Measurements from ENCODE around the gene CALHM3. TPM values are rescaled to one million over a fixed set of nuclear protein-coding genes. Genes with fewer than 3 reads are reported as not detected.

CALHM3 gene
- total RNA-seq, 4 donors from 2014 or later: not detected

- TF ChIP-seq POLR2A (IDR thresholded peaks at IDR 0.05) (no peak), CTCF (IDR thresholded peaks at IDR 0.05) (no peak)
- Histone ChIP-seq H3K27me3 (no peaks in the 10 kb centered on the region), H3K27ac (no peak overlapping the region), H3K36me3 (no peaks in the 10 kb centered on the region), H3K9me3 (no peaks in the 10 kb centered on the region), H3K4me1 (no peaks in the 10 kb centered on the region), H3K4me3 (no peak overlapping the region)
- intact Hi-C loops (cut with DNase I; ENCODE audit: low total_unique reads): no loop called here
- DNase-seq: no peak
Measured at GRCh38 chr10:103466734-103467133, 12.3 kb downstream of the CALHM3 start.

- intact Hi-C loops (cut with DNase I; ENCODE audit: low total_unique reads): no loop called here
- Histone ChIP-seq H3K27me3 (no peaks in the 10 kb centered on the region), H3K36me3 (no peaks in the 10 kb centered on the region), H3K27ac (no peak overlapping the region), H3K4me3 (no peak overlapping the region), H3K4me1 (no peaks in the 10 kb centered on the region), H3K9me3 (no peaks in the 10 kb centered on the region)
- no peak for TF ChIP-seq POLR2A (IDR thresholded peaks at IDR 0.05)
- TF ChIP-seq CTCF (IDR thresholded peaks at IDR 0.05): no peak
- no peak for DNase-seq
Measured at GRCh38 chr10:103465411-103466179, 13.4 kb downstream of the CALHM3 start.

GRCh38 chr10:103463499-103463898, 15.5 kb downstream of the CALHM3 start:
- intact Hi-C loops (cut with DNase I; ENCODE audit: low total_unique reads): no loop called here
- H3K9me3 ChIP-seq: no peaks in the 10 kb centered on the region
- H3K36me3 ChIP-seq: no peaks in the 10 kb centered on the region
- no peak overlapping the region for H3K27ac ChIP-seq
- DNase-seq: no peak
- no peaks in the 10 kb centered on the region for H3K4me1 ChIP-seq
- H3K4me3 ChIP-seq: no peak overlapping the region
- TF ChIP-seq POLR2A (IDR thresholded peaks at IDR 0.05) (no peak), CTCF (IDR thresholded peaks at IDR 0.05) (no peak)
- no peaks in the 10 kb centered on the region for H3K27me3 ChIP-seq

GRCh38 chr10:103459615-103460014, 19.4 kb downstream of the CALHM3 start:
- H3K36me3 ChIP-seq: no peaks in the 10 kb centered on the region
- H3K4me3 ChIP-seq: no peak overlapping the region
- H3K4me1 ChIP-seq: no peaks in the 10 kb centered on the region
- no peak overlapping the region for H3K27ac ChIP-seq
- no peak for DNase-seq
- intact Hi-C loops (cut with DNase I; ENCODE audit: low total_unique reads): no loop called here
- no peaks in the 10 kb centered on the region for H3K27me3 ChIP-seq
- no peak for TF ChIP-seq CTCF (IDR thresholded peaks at IDR 0.05)
- H3K9me3 ChIP-seq: no peaks in the 10 kb centered on the region

GRCh38 chr10:103458720-103459119, 20.3 kb downstream of the CALHM3 start, which contains the start of gene CALHM1:
TSS of gene CALHM1 (minus strand) at chr10:103458900. CDS start at chr10:103458751, 149 bp downstream.
- Histone ChIP-seq H3K9me3 (no peaks in the 10 kb centered on the region), H3K27me3 (no peaks in the 10 kb centered on the region), H3K4me1 (no peaks in the 10 kb centered on the region), H3K4me3 (no peak within 1 kb of the TSS), H3K36me3 (no peaks in the 10 kb centered on the region), H3K27ac (no peak within 1 kb of the TSS)
- TF ChIP-seq POLR2A (IDR thresholded peaks at IDR 0.05) (no peak), CTCF (IDR thresholded peaks at IDR 0.05) (no peak)
- intact Hi-C loops (cut with DNase I; ENCODE audit: low total_unique reads): no loop called here
- no peak for DNase-seq
